ENCODE measurements around the gene ELAC2.

ELAC2 gene, protein sequence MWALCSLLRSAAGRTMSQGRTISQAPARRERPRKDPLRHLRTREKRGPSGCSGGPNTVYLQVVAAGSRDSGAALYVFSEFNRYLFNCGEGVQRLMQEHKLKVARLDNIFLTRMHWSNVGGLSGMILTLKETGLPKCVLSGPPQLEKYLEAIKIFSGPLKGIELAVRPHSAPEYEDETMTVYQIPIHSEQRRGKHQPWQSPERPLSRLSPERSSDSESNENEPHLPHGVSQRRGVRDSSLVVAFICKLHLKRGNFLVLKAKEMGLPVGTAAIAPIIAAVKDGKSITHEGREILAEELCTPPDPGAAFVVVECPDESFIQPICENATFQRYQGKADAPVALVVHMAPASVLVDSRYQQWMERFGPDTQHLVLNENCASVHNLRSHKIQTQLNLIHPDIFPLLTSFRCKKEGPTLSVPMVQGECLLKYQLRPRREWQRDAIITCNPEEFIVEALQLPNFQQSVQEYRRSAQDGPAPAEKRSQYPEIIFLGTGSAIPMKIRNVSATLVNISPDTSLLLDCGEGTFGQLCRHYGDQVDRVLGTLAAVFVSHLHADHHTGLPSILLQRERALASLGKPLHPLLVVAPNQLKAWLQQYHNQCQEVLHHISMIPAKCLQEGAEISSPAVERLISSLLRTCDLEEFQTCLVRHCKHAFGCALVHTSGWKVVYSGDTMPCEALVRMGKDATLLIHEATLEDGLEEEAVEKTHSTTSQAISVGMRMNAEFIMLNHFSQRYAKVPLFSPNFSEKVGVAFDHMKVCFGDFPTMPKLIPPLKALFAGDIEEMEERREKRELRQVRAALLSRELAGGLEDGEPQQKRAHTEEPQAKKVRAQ

DNA sequence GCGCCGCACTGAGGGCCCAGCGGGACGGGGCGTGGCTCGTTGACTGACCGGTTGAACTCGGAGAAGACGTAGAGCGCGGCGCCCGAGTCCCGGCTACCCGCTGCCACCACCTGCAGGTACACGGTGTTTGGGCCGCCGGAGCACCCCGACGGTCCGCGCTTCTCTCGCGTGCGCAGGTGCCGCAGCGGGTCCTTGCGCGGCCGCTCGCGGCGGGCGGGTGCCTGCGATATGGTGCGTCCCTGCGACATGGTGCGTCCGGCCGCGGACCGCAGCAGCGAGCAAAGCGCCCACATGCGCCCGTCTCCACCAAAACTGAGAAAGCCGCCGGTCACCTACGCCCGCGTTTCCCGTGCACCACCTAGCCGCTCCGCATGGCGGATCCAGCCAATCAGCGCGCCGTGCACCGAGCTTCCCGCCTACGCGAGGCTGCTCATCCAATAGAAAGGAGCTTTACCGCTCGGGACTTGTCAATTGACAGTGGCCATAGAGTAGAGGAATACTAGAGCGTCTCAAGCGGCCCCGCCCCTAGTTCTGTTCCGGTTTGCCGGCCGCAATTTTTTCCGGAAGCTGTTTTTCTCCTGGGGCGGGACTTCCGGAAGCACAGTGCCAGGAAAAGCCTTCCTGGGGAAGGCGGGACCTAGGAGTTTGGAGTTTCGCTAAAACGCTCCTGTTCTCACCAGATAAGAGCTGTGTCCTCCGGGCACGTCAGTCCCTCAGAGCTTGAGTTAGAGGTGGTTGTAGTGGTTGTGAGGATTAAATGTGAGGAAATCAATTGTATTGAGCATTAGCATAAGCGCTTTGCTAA is at the start of gene ELAC2:
ELAC2 (minus strand) TSS at position 373 of the 805 bp plus-strand sequence; CDS start at position 293, 80 bp downstream.
- in situ Hi-C loops (cut with MboI; ENCODE audit: low sequenced_read_pairs) = no loop called here

DNA sequence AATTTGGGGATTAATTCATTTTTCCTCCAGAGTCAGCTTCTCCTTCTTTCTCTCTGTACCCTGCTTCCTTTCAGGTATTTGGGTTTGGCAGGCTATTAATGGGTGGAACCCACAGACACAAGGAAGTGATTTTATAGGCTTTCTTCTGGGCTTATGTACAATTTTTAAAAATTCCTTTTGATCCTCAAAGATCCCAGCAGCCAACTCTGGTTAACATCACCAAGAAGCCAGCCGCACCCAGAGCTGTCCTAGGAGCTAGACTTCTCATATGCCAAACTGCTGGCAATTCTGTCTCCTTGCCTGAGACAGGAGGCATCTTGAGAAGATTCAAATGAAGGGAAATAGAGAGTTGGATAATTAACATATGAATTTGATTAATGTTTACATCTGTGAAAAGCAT is 47.2 kb upstream of the ELAC2 start:
- in situ Hi-C loops (cut with MboI; ENCODE audit: low sequenced_read_pairs) = no loop called here

DNA sequence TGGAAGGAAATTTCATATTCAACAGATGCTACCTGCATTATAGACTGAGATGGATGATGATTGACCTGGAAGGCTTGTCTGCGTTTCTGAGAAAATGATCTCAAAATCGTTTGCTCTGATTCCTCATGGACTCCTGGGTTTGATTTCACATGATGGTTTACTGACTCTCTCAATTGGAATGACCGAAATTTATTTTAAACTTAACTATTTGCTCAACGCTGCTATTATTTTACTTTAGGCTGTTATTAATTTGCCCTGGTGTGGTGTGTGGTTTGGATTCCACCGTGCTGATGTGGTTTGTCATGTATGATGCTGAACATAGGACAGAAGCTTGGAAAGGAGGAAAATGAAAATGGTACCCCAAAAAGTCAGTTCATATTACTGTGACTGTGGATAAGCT is 37.3 kb upstream of the ELAC2 start:
- in situ Hi-C loops (cut with MboI; ENCODE audit: low sequenced_read_pairs) = no loop called here

DNA sequence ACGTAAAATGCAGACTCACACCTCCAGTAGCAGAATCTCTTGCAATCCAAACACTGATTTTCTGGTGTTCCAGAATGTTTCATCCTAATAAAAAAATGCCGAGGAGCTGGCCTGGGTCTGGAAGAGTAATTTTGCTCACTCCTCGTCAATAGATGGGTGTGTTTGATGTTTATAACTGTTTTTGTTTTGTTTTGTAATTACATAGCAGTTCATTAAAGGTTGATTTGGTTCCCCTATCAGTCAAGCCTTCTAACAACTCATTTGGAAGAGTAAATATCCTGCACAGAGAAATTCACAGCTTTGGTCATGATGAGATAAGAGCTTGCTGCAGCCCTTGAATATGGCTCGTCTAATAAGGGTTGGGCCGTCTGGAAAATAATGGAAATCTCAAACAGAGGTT is 36.8 kb upstream of the ELAC2 start:
- in situ Hi-C loops (cut with MboI; ENCODE audit: low sequenced_read_pairs) = no loop called here

DNA sequence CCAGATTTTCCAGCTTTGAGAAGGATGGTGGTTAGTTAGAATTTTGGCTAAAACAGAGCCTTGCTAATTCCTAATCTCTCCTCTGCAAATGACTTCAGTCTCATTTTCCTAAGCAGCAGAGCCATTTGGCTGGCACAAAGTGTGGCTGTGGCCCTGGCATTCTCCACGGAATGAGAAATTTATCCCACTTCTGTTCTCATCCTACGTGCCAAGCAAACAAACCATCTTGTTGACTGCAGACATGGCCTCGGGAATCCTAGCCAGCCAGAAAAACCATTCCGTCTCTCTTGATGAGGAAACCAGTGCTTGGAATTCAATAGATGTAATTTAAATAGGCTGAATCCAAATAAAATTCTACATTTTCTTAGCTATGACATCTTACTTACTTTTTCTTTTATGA is 34.1 kb upstream of the ELAC2 start:
- in situ Hi-C loops (cut with MboI; ENCODE audit: low sequenced_read_pairs) = no loop called here

DNA sequence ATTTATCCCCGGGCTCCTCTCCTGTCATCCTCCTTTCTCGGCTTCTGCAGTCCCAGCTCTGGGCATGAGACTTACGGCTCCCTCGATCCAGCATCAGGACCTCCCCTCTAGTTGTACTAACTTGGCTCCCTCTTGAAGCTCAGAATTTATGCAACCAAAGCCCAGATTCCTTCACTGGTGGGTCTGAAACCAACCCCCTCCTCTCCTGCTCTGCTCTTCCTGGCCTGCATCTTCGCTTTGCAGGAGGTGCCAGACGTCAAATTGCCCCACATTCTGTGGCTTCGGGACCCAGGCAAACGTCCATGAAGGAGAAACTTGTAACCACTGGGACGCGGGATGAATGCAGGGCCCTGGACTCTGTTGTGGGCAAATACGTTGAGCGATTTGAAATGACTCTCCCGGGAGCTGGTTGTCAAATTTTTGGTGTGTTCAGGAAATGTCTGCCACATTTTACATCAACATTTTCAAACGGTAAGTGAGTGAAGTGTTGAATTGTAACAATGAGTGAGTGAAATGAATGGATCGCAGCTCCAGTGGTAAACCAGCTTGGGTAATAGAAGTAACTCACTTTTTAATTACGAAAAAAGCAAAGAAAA is 29.3 kb upstream of the ELAC2 start:
- in situ Hi-C loops (cut with MboI; ENCODE audit: low sequenced_read_pairs) = no loop called here

DNA sequence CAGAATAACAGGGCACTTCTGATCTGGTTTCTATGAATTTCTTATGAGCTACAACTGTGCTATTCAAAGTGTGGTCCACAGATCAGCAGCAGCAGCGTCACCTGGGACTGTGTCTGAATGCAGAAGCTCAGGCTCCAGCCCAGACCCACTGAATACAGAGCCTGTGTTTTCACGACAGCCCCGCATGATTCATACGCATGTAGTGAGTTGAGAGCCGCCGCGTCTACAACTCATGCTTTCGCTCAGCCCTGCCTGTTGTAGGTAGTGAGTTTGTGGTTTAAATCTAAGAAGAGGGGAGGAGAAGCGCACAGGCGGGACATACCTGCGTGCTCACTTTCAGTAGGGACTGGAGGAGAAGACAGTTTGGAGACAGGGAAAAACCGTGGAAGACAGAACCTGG is 28.5 kb upstream of the ELAC2 start:
- in situ Hi-C loops (cut with MboI; ENCODE audit: low sequenced_read_pairs) = no loop called here

DNA sequence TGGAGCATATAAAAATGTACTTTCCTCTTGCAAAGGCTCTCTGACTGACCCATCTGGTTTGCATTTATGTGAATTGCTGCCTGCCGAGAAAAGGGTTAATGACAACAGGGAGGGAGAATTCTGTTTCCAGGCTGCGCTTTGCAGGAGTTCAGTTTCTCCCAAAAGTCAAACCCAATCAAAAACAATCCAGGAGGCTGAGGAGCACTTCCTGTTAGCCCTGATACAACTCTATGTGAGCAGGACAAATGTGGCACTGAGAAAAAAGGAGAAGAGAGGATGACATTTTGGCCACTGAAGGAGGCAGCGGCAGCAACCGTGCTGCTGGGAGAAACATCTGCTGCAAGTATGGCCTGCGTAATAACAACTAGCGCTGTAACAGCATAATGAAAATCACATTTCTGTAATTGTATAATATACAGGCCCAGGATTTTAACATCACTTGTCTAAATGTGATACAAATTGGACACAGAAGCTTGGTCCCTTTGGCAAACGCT is 26.8 kb upstream of the ELAC2 start:
- in situ Hi-C loops (cut with MboI; ENCODE audit: low sequenced_read_pairs) = no loop called here

DNA sequence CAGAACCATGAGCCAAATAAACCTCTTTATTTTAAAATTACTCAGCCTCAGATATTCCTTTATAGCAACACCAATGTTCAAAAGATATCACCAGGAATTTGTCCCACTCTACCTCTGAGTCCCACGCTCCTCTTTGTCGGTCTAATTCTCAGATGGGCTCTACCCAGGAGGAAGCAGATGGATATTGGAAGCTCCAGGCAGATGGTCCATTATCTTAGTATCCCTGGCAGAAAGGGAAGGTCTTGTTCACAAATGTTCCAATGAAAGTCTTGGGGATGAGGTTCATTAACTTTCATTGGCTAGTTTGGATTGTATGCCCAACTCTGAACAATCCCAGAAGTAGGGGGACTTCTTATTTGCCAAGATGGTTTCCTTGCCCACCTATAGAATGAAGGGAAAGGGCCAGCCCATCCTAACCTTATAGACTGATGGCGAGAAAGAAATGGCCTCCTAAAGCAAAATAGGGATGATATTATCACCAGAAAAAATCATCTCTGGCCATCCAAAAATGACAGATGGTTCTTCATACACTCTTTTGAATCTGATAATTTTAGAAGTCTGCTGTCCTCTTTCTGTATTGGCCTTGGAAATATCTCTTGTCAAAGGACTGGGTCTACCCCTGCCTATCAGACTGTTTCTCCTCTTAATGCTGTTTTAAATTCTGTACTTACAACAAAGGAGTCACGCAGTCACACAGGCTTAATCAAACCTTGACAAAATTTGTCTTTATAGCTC is 21.3 kb upstream of the ELAC2 start:
- in situ Hi-C loops (cut with MboI; ENCODE audit: low sequenced_read_pairs) = no loop called here

DNA sequence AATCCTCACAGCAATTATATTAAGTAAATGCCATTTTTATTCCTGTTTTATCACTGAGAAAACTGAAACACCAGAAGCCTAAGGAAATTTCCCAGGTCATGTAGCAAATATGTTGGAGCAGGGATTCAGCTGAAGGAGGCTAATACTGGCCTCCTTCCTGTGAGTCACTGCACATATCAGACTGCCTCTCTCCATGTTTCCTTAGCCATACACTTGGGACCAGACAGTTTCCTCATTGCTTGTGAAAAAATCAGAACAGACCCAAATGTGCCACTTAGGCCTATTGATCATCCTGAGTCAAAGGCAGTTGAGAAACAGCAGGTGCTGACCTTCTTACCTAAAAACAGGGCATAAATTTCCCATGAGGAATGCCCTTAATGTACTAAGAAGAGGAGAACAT is 18.9 kb upstream of the ELAC2 start:
- in situ Hi-C loops (cut with MboI; ENCODE audit: low sequenced_read_pairs) = no loop called here

DNA sequence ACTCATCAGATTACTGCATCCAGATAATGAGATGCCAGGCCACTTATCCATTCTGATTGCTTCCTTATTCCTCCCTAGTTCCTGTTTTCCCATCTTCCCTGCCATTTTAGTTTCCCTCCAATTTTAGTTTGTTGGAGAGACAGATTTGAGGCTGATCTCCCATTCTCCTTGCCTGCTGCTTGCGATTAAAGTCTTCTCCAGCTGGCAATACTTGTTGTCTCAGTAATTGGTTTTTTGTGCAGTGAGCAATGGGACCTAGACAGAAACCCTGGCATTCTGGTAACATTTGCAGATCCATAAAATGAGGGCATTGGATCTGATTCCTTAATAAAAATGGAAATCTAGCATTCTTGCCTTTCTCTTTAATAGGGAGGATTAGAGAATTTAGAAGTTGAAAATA is 17.6 kb upstream of the ELAC2 start:
- in situ Hi-C loops (cut with MboI; ENCODE audit: low sequenced_read_pairs) = no loop called here

DNA sequence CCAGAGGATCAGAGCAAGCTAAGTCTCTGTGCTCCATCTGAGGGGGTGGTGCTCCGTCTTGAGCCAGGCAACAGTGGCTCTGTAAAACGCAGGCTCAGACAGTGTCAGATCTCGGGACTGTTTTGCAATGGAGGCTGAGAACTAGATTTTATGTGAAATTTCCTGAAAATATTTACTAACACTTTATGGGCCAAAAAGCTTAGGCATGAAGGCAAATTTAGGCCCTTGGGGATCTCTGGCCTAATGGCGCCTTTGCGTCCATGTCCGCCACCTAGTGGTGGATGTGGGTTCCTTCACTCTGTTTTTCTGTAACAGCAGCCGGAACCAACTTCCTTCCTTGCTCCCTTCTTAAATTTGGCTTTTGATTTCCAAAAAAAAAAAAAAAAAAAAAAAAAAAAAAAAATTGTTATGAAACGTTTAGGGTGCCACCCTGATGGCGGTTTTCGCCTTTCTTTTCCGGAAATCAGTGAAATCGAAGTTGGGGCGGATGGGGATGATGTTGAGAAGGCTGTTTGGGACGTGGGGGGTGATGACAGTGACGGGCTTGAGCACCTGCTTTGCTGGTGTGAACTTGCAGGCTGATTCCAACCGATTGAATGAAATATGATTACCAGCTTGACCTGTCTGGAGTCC is 14.0 kb upstream of the ELAC2 start:
- in situ Hi-C loops (cut with MboI; ENCODE audit: low sequenced_read_pairs) = no loop called here

DNA sequence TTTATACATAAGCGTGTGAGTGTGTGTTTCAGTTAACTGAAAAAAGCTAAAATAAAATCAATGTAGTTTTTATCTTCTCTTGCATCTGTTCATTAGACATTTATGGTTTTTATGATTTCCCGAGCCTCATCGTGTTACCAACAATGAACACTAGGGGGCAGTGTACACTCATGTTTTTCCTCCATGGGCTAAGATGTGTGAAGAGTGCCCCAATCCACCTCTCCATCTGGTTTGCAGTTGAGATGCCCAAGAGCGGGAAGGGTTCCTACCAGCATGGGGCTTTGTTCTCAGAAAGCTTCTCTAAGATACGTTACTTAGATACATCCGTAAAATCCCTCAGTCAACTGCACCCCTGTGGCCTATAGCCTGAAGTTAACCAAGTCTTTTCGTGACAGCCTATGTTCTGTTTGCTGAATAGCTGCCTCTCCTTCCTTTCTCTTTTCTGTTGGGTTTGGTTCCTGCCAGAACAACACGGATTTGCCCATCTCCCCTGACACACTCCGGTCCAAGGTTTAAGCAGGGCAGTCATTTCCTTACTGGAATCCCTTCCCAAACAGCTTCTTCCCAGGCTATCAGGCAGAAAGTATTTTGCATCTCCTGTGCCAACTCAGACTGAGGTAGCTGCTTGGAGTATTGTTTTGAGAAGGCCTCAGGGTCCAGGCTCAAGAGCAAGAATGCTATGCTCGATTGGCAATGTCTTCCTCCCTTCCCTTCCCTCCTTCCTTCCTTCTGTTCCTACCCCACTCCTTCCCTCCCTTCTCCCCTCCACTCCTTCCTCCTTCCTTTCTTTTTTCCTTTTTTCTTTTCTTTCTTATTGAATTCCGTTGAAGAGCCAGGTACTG is 12.9 kb upstream of the ELAC2 start:
- in situ Hi-C loops (cut with MboI; ENCODE audit: low sequenced_read_pairs) = no loop called here

DNA sequence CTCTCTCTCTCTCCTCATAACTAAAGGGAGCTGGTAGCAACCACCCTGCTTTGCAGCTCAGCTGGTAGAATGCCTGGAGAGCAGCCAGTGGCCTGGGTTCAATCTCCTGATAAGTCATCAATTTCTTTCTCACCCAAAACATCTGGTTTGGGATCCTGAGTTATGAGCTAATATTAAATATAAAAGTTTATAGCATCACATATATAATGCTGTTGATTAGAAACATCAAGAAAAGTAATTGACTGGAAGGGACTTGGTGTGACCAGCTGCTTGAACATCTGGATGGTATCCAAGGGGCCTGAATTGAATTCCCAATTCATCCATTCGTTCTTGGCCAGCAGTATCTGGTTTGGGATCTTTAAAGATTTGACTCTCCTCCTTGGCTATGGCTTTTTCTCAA is 12.2 kb upstream of the ELAC2 start:
- in situ Hi-C loops (cut with MboI; ENCODE audit: low sequenced_read_pairs) = no loop called here

DNA sequence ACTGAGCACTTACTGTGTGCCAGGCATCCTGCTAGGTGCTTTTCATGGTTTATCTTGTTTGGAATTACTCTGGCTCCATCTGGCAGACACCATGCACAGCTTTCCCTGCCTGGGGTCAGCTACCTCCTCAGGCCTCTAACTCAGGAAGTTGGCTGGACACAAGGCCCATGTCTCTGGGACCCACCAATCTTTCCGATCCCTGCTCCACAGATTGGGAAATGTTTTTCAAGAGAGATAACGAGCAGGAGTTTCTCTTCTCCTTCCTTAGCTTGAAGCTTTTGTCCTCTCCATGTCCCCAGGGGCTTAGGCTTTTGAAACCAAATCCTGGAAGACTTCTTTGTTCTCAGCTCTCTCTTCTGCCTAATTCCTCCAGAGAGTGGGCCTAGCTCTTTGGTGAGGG is 11.5 kb upstream of the ELAC2 start:
- in situ Hi-C loops (cut with MboI; ENCODE audit: low sequenced_read_pairs) = no loop called here

DNA sequence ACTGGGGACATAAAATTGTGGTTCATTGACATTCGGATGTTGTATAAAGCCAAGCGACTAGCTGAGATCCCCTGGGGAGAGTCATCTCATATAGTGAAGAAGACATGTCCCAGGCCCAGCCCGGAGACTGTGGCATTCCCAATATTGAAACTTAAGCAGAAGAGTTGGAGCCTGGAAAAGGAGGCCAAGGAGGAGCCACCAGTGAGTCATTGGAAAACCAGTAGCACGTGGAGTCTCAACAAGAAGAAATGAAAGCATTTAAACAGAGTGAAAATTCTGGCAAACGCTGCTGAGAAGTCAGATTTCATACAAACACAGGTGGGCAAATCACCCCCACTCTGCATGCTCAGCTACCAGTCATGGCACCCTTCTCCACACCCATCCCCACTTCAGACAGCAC is 9.4 kb upstream of the ELAC2 start:
- in situ Hi-C loops (cut with MboI; ENCODE audit: low sequenced_read_pairs) = no loop called here

DNA sequence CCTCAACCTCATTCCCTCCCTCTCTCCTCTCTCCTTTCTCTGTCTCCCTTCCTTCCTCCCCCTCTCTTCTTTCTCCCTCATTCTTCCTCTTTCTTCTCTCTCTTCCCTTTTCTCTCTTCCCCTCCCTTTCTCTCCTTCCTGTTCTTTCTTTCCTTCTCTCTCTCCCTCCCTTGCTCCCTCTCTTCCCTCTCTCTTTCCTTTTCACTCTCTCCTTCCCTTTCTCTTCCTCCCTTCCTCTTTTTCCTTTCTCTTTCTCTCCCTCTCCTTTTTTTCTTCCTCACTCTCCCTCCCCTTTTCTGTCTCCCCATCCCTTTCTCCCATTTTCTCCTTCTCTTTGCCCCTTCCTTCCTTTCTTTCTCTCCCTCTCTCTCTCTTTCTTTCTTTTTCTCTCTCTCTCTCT is 7.9 kb upstream of the ELAC2 start:
- in situ Hi-C loops (cut with MboI; ENCODE audit: low sequenced_read_pairs) = no loop called here

DNA sequence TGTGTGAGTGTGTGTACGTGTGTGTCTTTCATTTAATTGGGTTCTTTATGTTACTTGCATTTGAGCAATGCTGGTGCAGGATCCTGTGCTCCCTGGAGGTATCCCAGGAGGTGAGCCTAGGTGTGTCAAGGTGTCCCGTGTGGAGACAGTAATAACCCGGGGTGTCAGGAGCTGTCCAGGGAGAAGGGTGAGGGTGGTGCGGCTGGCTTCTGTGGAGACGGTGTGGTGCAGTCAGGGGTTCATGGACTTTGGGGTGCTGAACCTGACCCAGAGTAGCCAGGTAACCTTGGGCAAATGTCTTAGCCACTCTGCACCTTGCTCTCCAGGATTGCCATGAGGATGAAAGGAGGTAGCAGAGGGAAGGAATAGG is 7.4 kb upstream of the ELAC2 start:
- in situ Hi-C loops (cut with MboI; ENCODE audit: low sequenced_read_pairs) = no loop called here
